ENCODE data around the gene VIPR2.

DNA sequence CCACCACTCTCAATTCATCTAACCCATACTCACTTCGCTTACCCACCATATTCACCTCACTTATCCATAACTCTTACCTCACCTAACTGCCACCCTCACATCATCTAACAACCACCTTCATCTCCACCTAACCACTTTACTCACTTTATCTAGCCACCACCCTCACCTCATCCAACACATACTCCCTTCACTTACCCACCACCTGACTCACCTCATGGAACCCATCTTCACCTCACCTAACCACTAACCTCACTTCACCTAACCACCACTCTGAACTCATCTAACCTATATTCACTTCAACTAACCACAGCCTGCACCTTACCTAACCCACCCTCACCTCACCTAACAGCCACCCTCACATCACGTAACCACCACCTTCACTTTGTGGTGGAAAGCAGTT, 84.2 kb downstream of the VIPR2 start:
- TF ChIP-seq, protein P1, sequence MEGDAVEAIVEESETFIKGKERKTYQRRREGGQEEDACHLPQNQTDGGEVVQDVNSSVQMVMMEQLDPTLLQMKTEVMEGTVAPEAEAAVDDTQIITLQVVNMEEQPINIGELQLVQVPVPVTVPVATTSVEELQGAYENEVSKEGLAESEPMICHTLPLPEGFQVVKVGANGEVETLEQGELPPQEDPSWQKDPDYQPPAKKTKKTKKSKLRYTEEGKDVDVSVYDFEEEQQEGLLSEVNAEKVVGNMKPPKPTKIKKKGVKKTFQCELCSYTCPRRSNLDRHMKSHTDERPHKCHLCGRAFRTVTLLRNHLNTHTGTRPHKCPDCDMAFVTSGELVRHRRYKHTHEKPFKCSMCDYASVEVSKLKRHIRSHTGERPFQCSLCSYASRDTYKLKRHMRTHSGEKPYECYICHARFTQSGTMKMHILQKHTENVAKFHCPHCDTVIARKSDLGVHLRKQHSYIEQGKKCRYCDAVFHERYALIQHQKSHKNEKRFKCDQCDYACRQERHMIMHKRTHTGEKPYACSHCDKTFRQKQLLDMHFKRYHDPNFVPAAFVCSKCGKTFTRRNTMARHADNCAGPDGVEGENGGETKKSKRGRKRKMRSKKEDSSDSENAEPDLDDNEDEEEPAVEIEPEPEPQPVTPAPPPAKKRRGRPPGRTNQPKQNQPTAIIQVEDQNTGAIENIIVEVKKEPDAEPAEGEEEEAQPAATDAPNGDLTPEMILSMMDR (IDR thresholded peaks at IDR 0.05): no peak
- no peak for TF ChIP-seq POLR2A (IDR thresholded peaks at IDR 0.05)
- no peak for TF ChIP-seq POLR2AphosphoS5 (IDR thresholded peaks at IDR 0.05)
- TF ChIP-seq EP300 (IDR thresholded peaks at IDR 0.05): no peak

All from suprapubic skin (tissue), 4 donors.